B cell (primary cell): ENCODE measurements around the gene MYH14. TPM values are rescaled to one million over a fixed set of nuclear protein-coding genes. Genes with fewer than 3 reads are reported as not detected.

ENCODE experiments used
- ATAC-seq: fragments of 200-7000 bp; cut with Tn5 transposase; one replicate; pipeline ENCODE4 v1.10.0; 2021; ENCODE audit warnings: low read depth, mild to moderate bottlenecking, moderate number of reproducible peaks, moderate library complexity
- CTCF ChIA-PET: fragments of 350-600 bp; sonication (Branson Sonifier 250); formaldehyde crosslinking; loops from one replicate; lab custom pipeline; 2021; ENCODE audit warnings: antibody characterized with exemption, inconsistent platforms; lab: Charles Lee
- POLR2A ChIA-PET: fragments of 350-600 bp; sonication (Branson Sonifier 250); formaldehyde crosslinking; loops from one replicate; lab custom pipeline; 2021; ENCODE audit warnings: antibody characterized with exemption; lab: Charles Lee
- DNase-seq: peaks from one replicate; pipeline ENCODE4 v3.0.0; 2013
- H2AFZ ChIP-seq: 2 replicates; pipeline ENCODE4 v1.6.1; 2012; ENCODE audit warnings: mild to moderate bottlenecking, low read depth, low read length; ENCODE audit not compliant: insufficient read depth, poor library complexity, severe bottlenecking
- H3K27ac ChIP-seq, 2 donors: 1 replicate in 1 of 2; 2 replicates in 1 of 2; pipeline ENCODE4 v1.5.1; 2012 to 2013; ENCODE audit warnings: low read length in 2 of 2, mild to moderate bottlenecking in 2 of 2, moderate library complexity in 1 of 2
- H3K27me3 ChIP-seq, 4 experiments: fragments of 200-600 bp in 1 of 4; sonication (generic) in 1 of 4; replicated peaks in 1 of 4; 1 replicate in 2 of 4; 2 replicates in 2 of 4; pipeline versions ENCODE4 v1.6.1 to v1.7.0; 2013 to 2016; ENCODE audit warnings: low read length in 3 of 4, mild to moderate bottlenecking in 2 of 4, mixed read lengths in 1 of 4, moderate library complexity in 1 of 4; ENCODE audit not compliant: insufficient read depth in 4 of 4, control insufficient read depth in 3 of 4; ENCODE audit errors: control extremely low read depth in 1 of 4
- H3K36me3 ChIP-seq, 2 experiments: replicated peaks in 1 of 2; 1 replicate in 1 of 2; 2 replicates in 1 of 2; pipeline versions ENCODE4 v1.6.1 to v1.7.1; 2013; ENCODE audit warnings: low read length in 1 of 2; ENCODE audit not compliant: insufficient read depth in 2 of 2, control insufficient read depth in 1 of 2; ENCODE audit errors: control extremely low read depth in 1 of 2, extremely low read depth in 1 of 2
- H3K4me1 ChIP-seq, 2 donors: fragments of 200-600 bp in 1 of 2; sonication (generic) in 1 of 2; 1 replicate in 1 of 2; 2 replicates in 1 of 2; pipeline versions ENCODE4 v1.5.1 to v1.6.1; 2013 to 2017; ENCODE audit warnings: low read length in 2 of 2; ENCODE audit not compliant: control insufficient read depth in 2 of 2, insufficient read depth in 2 of 2
- H3K4me2 ChIP-seq: replicated peaks from 2 replicates; pipeline ENCODE3; 2012; ENCODE audit warnings: mild to moderate bottlenecking, low read depth, low read length; ENCODE audit not compliant: poor library complexity, severe bottlenecking
- H3K4me3 ChIP-seq, 5 experiments: fragments of 200-600 bp in 1 of 5; sonication (generic) in 1 of 5; 1 replicate in 3 of 5; 2 replicates in 2 of 5; pipeline versions ENCODE4 v1.5.1 to v1.7.0; 2011 to 2016; ENCODE audit warnings: low read length in 4 of 5, mild to moderate bottlenecking in 4 of 5, low read depth in 2 of 5, control low read depth in 1 of 5, moderate library complexity in 1 of 5; ENCODE audit not compliant: insufficient read depth in 1 of 5; ENCODE audit errors: control extremely low read depth in 1 of 5, extremely low read depth in 1 of 5
- H3K79me2 ChIP-seq: fragments of 200-600 bp; sonication (generic); one replicate; pipeline ENCODE4 v1.6.0; 2016; ENCODE audit warnings: low read length; ENCODE audit not compliant: control insufficient read depth, insufficient read depth
- H3K9ac ChIP-seq: fragments of 200-600 bp; sonication (generic); 2 replicates; pipeline ENCODE4 v1.6.1; 2017; ENCODE audit warnings: mild to moderate bottlenecking, low read length, moderate library complexity
- H3K9me3 ChIP-seq, 3 donors: one replicate each; pipeline versions ENCODE4 v1.6.1 to v1.7.1; 2013; ENCODE audit warnings: low read length in 2 of 3; ENCODE audit not compliant: control insufficient read depth in 2 of 3, insufficient read depth in 1 of 3; ENCODE audit errors: control extremely low read depth in 1 of 3
- H4K20me1 ChIP-seq: 2 replicates; pipeline ENCODE4 v1.6.0; 2012; ENCODE audit warnings: mild to moderate bottlenecking, low read length; ENCODE audit not compliant: insufficient read depth, control insufficient read depth, poor library complexity, severe bottlenecking
- H3K27ac Mint-ChIP-seq: one replicate; pipeline ENCODE4 v1.8.0; 2021; ENCODE audit warnings: mixed read lengths
- H3K27me3 Mint-ChIP-seq: one replicate; pipeline ENCODE4 v1.8.0; 2021; ENCODE audit warnings: mixed read lengths
- H3K4me1 Mint-ChIP-seq: one replicate; pipeline ENCODE4 v1.8.0; 2021; ENCODE audit warnings: mixed read lengths
- H3K4me3 Mint-ChIP-seq: one replicate; pipeline ENCODE4 v1.8.0; 2021; ENCODE audit warnings: mixed read lengths
- H3K9me3 Mint-ChIP-seq: one replicate; pipeline ENCODE4 v1.8.0; 2022; ENCODE audit warnings: mixed read lengths; ENCODE audit not compliant: insufficient read depth
- CTCF ChIP-seq: fragments of 200-600 bp; IDR thresholded peaks from one replicate; pipeline ENCODE4 v1.8.0; 2022; ENCODE audit warnings: antibody characterized with exemption, mild to moderate bottlenecking
- EZH2 ChIP-seq: IDR thresholded peaks from 2 replicates; pipeline ENCODE4 v1.6.1; 2012; ENCODE audit warnings: borderline replicate concordance, low read depth, mild to moderate bottlenecking, moderate library complexity, low read length; ENCODE audit not compliant: insufficient read depth, poor library complexity, severe bottlenecking
- WGBS: methylation state at CpG from one replicate; pipeline ENCODE4 v1.1.5; 2013; ENCODE audit warnings: missing lambda C conversion rate; ENCODE audit not compliant: insufficient coverage; 5-methylcytosine and 5-hydroxymethylcytosine counted together
- intact Hi-C: fragments of 100-400 bp; cut with micrococcal nuclease; formaldehyde crosslinking; loops from one replicate; pipeline ENCODE4 v1.10.0; 2022
- polyA plus RNA-seq: library from polyadenylated mRNA; depleted of rRNA; stranded (reverse); fragments of >200 nt; gene quantifications from 2 replicates; pipeline ENCODE4 v1.2.3, GENCODE V29; 2012
- total RNA-seq, 2 donors: library from RNA; stranded (reverse); fragments of 120-200 nt in 1 of 2; gene quantifications; 1 replicate in 1 of 2; 2 replicates in 1 of 2; pipeline versions ENCODE4 v1.2.3 to v1.2.4, GENCODE V29; 2013 to 2022

Gene MYH14
- total and polyA plus RNA-seq, 2 donors (not counting 1 experiment from before 2014, with no cell fraction given) = not detected

- H3K27ac ChIP-seq = no peak overlapping the region
- no peak overlapping the region for H2AFZ ChIP-seq
- no peaks in the 10 kb centered on the region for H3K9me3 Mint-ChIP-seq
- peaks cover 0 to 17% (median 6%) of the 10 kb centered on the region in 4 experiments for H3K27me3 ChIP-seq
- ATAC-seq = no peak
- H3K4me1 ChIP-seq = peaks cover 9 to 10% of the 10 kb centered on the region in 2 donors
- peaks cover 14% of the 10 kb centered on the region for H3K4me1 Mint-ChIP-seq
- POLR2A ChIA-PET = no interaction called here
- intact Hi-C loops = no loop called here
- CTCF ChIA-PET = no interaction called here
- peaks cover 0 to 5% (median 0%) of the 10 kb centered on the region in 3 donors for H3K9me3 ChIP-seq
- H3K4me3 ChIP-seq = no peak overlapping the region
- no peak overlapping the region for H3K27ac Mint-ChIP-seq
- peaks cover 9% of the 10 kb centered on the region for H3K27me3 Mint-ChIP-seq
- H3K36me3 ChIP-seq = peaks cover 0 to 3% of the 10 kb centered on the region in 2 experiments
- H3K79me2 ChIP-seq = no peaks in the 10 kb centered on the region
- TF ChIP-seq EZH2 (no peak), CTCF (no peak)
- H3K4me3 Mint-ChIP-seq = no peak overlapping the region
- no peak overlapping the region for H3K4me2 ChIP-seq
- H3K9ac ChIP-seq = no peak overlapping the region
- WGBS = 92% methylated on average over 7 of the region's 12 CpGs
- H4K20me1 ChIP-seq = peaks cover 12% of the 10 kb centered on the region
- no peak for DNase-seq
Observed at GRCh38 chr19:50320051-50320450, 116.6 kb downstream of the MYH14 start.

- H3K79me2 ChIP-seq = no peaks in the 10 kb centered on the region
- no peak overlapping the region for H3K4me2 ChIP-seq
- ChIA-PET CTCF (no interaction called here), POLR2A (interaction anchor here (0.6 kb wide), 1 partner anchor 9 kb away, joined by 4 read pairs; no protein-coding TSS in a partner anchor)
- no peak overlapping the region for H2AFZ ChIP-seq
- peaks cover 16% of the 10 kb centered on the region for H3K4me1 Mint-ChIP-seq
- peaks cover 0 to 3% of the 10 kb centered on the region in 2 experiments for H3K36me3 ChIP-seq
- H3K27me3 ChIP-seq = peaks cover 0 to 13% (median 4%) of the 10 kb centered on the region in 4 experiments
- H3K9ac ChIP-seq = no peak overlapping the region
- H3K9me3 ChIP-seq = peaks cover 0 to 10% (median 0%) of the 10 kb centered on the region in 3 donors
- DNase-seq (no peak), ATAC-seq (no peak)
- peaks cover 7% of the 10 kb centered on the region for H3K27me3 Mint-ChIP-seq
- no peak overlapping the region for H3K27ac Mint-ChIP-seq
- intact Hi-C loops = no loop called here
- 93% methylated on average over 20 of the region's 20 CpGs for WGBS
- no peaks in the 10 kb centered on the region for H3K9me3 Mint-ChIP-seq
- TF ChIP-seq CTCF (no peak), EZH2 (no peak)
- H3K4me1 ChIP-seq = peaks cover 7 to 10% of the 10 kb centered on the region in 2 donors
- no peak overlapping the region for H3K27ac ChIP-seq
- H4K20me1 ChIP-seq = peaks cover 17% of the 10 kb centered on the region
- no peak overlapping the region for H3K4me3 ChIP-seq
- no peak overlapping the region for H3K4me3 Mint-ChIP-seq
Observed at GRCh38 chr19:50320596-50320995, 117.2 kb downstream of the MYH14 start.
